Retinal pigment epithelial cell (primary cell): ENCODE results near the gene PDE4D.
"Not testable (repeated sequence)": the region's sequence is repeated elsewhere in the genome, so short reads cannot be mapped to it uniquely, and the experiment has no call there.

Experiments
- DNase-seq: peaks from one replicate; pipeline ENCODE4 v3.0.0-alpha.2; 2010; ENCODE audit warnings: low read depth
- H3K4me3 ChIP-seq: 2 replicates; pipeline ENCODE4 v1.5.1; 2011; ENCODE audit warnings: mild to moderate bottlenecking, low read length, control low read depth, moderate library complexity
- CTCF ChIP-seq: conservative IDR thresholded peaks from 2 replicates; pipeline ENCODE4 v1.5.1; 2011; ENCODE audit warnings: low read depth, low read length, control low read depth, inconsistent platforms

PDE4D gene

GRCh38 chr5:59753599-59753998 lies 139.9 kb downstream of the PDE4D start:
- TF ChIP-seq CTCF = no peak
- no peak overlapping the region for H3K4me3 ChIP-seq

GRCh38 chr5:59749782-59750520 lies 143.6 kb downstream of the PDE4D start:
- TF ChIP-seq CTCF = no peak
- no peak overlapping the region for H3K4me3 ChIP-seq
- DNase-seq = no peak

More at GRCh38 chr5:59753599-59753998, 139.9 kb downstream of the PDE4D start:
- no peak for DNase-seq

GRCh38 chr5:59748036-59748663 lies 145.4 kb downstream of the PDE4D start:
- H3K4me3 ChIP-seq, DNase-seq: not testable (repeated sequence)

GRCh38 chr5:59746241-59746765 lies 147.2 kb downstream of the PDE4D start:
- TF ChIP-seq CTCF = no peak
- DNase-seq = no peak
- no peak overlapping the region for H3K4me3 ChIP-seq

GRCh38 chr5:59745415-59745863 lies 148.1 kb downstream of the PDE4D start:
- DNase-seq = peak; percentile 100
- no peak for TF ChIP-seq CTCF
- no peak overlapping the region for H3K4me3 ChIP-seq

- no peak for TF ChIP-seq CTCF
- no peak overlapping the region for H3K4me3 ChIP-seq
- DNase-seq = no peak
These were observed 149.0 kb downstream of the PDE4D start for GRCh38 chr5:59744531-59744992.

GRCh38 chr5:59741599-59741998 lies 151.9 kb downstream of the PDE4D start:
- H3K4me3 ChIP-seq = no peak overlapping the region
- DNase-seq = no peak
- TF ChIP-seq CTCF = no peak
